ENCODE measurements around the gene RAB11FIP5.

- no peak for TF ChIP-seq CTCF (IDR thresholded peaks at IDR 0.05 in 4 of 5, conservative IDR thresholded peaks at IDR 0.05 in 1 of 5)
- no peak for TF ChIP-seq POLR2A (IDR thresholded peaks at IDR 0.05)
These were observed 34.0 kb downstream of the RAB11FIP5 start for GRCh38 chr2:73078457-73079411.
